PFSK-1 (cell line): ENCODE results near the gene ALDOC.

ENCODE experiments used
- FOXP2 ChIP-seq: optimal IDR thresholded peaks from 2 replicates; pipeline ENCODE3; 2011; ENCODE audit warnings: borderline replicate concordance, control low read depth, inconsistent platforms; ENCODE audit not compliant: insufficient read depth; ENCODE audit errors: extremely low read length, extremely low read depth
- POLR2AphosphoS5 ChIP-seq: IDR thresholded peaks from 2 replicates; pipeline ENCODE4 v1.6.1; 2012; ENCODE audit warnings: low read depth, mild to moderate bottlenecking, control low read depth, low read length, moderate library complexity
- SIN3A ChIP-seq: IDR thresholded peaks from 2 replicates; pipeline ENCODE4 v1.6.1; 2012; ENCODE audit warnings: mild to moderate bottlenecking, low read length, moderate library complexity, borderline replicate concordance; ENCODE audit not compliant: insufficient read depth
- TAF1 ChIP-seq: IDR thresholded peaks from 2 replicates; pipeline ENCODE4 v1.6.1; 2012; ENCODE audit warnings: low read length, control low read depth, borderline replicate concordance; ENCODE audit not compliant: insufficient read depth
- TF ChIP-seq, protein P1 (sequence below), 2 experiments: IDR thresholded peaks; 2 replicates each; pipeline versions ENCODE4 v1.6.1 to v1.8.0; 2011 to 2012; ENCODE audit warnings: low read depth in 2 of 2, low read length in 2 of 2, control low read depth in 1 of 2, inconsistent platforms in 1 of 2, mild to moderate bottlenecking in 1 of 2, moderate library complexity in 1 of 2; ENCODE audit not compliant: insufficient read depth in 1 of 2

ALDOC gene

GRCh38 chr17:28573040-28573380, 3.7 kb downstream of the ALDOC start:
- no peak for TF ChIP-seq SIN3A
- TF ChIP-seq, protein P1, sequence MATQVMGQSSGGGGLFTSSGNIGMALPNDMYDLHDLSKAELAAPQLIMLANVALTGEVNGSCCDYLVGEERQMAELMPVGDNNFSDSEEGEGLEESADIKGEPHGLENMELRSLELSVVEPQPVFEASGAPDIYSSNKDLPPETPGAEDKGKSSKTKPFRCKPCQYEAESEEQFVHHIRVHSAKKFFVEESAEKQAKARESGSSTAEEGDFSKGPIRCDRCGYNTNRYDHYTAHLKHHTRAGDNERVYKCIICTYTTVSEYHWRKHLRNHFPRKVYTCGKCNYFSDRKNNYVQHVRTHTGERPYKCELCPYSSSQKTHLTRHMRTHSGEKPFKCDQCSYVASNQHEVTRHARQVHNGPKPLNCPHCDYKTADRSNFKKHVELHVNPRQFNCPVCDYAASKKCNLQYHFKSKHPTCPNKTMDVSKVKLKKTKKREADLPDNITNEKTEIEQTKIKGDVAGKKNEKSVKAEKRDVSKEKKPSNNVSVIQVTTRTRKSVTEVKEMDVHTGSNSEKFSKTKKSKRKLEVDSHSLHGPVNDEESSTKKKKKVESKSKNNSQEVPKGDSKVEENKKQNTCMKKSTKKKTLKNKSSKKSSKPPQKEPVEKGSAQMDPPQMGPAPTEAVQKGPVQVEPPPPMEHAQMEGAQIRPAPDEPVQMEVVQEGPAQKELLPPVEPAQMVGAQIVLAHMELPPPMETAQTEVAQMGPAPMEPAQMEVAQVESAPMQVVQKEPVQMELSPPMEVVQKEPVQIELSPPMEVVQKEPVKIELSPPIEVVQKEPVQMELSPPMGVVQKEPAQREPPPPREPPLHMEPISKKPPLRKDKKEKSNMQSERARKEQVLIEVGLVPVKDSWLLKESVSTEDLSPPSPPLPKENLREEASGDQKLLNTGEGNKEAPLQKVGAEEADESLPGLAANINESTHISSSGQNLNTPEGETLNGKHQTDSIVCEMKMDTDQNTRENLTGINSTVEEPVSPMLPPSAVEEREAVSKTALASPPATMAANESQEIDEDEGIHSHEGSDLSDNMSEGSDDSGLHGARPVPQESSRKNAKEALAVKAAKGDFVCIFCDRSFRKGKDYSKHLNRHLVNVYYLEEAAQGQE (IDR thresholded peaks at IDR 0.05; ENCODE audit: insufficient read depth in 1 of 2, low read depth in 2 of 2, low read length in 2 of 2), result no peak
- TF ChIP-seq TAF1, result no peak
- TF ChIP-seq FOXP2, result no peak
- TF ChIP-seq POLR2AphosphoS5, result no peak

GRCh38 chr17:28572259-28573039, 4.2 kb downstream of the ALDOC start:
- TF ChIP-seq SIN3A (no peak), TAF1 (no peak)

DNA sequence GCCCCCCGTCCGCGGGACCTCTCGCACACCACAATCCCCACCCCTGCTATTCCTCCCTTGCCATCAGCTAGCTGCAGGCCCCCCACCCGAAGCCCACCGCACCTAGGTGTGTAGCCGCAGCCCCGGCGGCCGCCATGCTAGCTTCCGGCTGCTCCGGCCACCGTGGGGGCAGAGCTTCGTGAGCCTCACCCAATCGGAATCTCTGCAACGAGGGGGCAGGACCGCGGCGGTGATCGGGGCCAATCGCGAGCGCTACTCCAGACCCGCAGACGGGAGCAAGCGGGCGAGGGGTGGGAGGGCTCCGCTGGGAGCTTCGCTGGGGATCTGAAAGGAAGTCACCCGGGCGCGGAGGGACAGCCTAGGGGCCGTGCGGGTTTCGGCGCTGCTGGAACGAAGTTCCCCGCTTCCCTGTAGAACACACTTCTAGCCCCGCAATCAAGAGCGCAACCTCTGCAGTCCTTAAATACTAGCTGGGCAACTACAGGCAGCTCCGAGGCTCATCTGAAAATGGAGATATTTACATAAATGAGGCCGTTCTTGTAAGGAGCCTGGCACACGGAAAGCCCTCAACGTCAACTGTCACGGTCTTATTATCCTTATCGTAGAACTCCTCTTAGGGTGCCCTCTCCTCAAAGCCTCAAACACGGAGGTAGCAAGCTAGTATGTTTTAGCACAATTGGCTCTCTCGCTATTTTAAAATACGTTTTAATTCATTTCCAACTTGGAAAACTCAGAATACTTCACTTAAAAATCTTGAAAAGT, 5.2 kb downstream of the ALDOC start, which contains the start of gene PIGS:
Gene PIGS, minus strand, starts transcription at position 164 of the 762 bp plus-strand sequence. Its CDS starts 28 bp downstream, at position 136.
- peak; percentile 78; the same call in 1 of the 2 replicates for TF ChIP-seq TAF1
- TF ChIP-seq, protein P1 (IDR thresholded peaks at IDR 0.05; ENCODE audit: insufficient read depth in 1 of 2, low read depth in 2 of 2, low read length in 2 of 2), result no peak
- TF ChIP-seq FOXP2, result peak; percentile 22
- TF ChIP-seq SIN3A, result no peak
- TF ChIP-seq POLR2AphosphoS5, result peak; percentile 89

- TF ChIP-seq FOXP2, result peak; percentile 66
- peak; percentile 56; the same call in 1 of the 2 replicates for TF ChIP-seq SIN3A
- no peak for TF ChIP-seq POLR2AphosphoS5
Observed at GRCh38 chr17:28570716-28571360, 5.9 kb downstream of the ALDOC start.

DNA sequence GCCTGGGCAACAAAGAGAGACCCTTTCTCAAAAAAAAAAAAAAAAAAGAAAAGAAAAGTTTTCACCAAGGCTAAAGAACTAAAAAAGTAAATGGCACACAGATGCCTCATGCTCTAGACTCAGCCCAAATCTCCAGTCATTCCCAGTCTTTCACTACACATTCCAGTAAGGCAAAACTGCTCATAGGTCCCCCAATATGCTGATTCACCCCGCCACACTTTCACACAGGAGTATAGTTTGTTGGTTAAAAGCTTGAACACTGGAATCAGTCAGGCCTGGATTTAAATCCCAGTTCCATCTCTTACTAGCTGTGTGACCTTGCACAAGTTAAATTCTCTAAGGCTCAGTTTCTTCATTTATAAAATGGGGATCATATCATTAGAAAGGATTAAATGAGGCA, 7.2 kb downstream of the ALDOC start:
- TF ChIP-seq FOXP2, result no peak

GRCh38 chr17:28567604-28568003, 9.1 kb downstream of the ALDOC start:
- no peak for TF ChIP-seq SIN3A
- TF ChIP-seq, protein P1 (IDR thresholded peaks at IDR 0.05; ENCODE audit: insufficient read depth in 1 of 2, low read depth in 2 of 2, low read length in 2 of 2), result no peak
